ENCODE measurements around the gene RNF123. TPM values are rescaled to one million over a fixed set of nuclear protein-coding genes. Genes with fewer than 3 reads are reported as not detected.

RNF123 gene
- total RNA-seq, 1 donor from 2014 or later: 54.3 TPM

- intact Hi-C loops (cut with micrococcal nuclease): loop anchor here (1.0 to 5.0 kb wide), 7 partner anchors 21 to 513 kb away; partner anchors contain the start of genes APEH, GNAI2, INKA1 and IP6K1
- H3K36me3 Mint-ChIP-seq (ENCODE audit: low read depth): peaks cover 19% of the 10 kb centered on the region
- peak within 1 kb of the TSS; percentile 95 for H3K27ac Mint-ChIP-seq
- DNase-seq (ENCODE audit: low spot score): peak; percentile 95
- peak within 1 kb of the TSS; percentile 95 for H3K4me3 Mint-ChIP-seq
- peaks cover 34% of the 10 kb centered on the region for H3K4me1 Mint-ChIP-seq (ENCODE audit: low read depth)
- no peaks in the 10 kb centered on the region for H3K27me3 Mint-ChIP-seq (ENCODE audit: insufficient read depth)
- H3K9me3 Mint-ChIP-seq: no peaks in the 10 kb centered on the region
Observed at GRCh38 chr3:49723628-49724551, 34.5 kb downstream of the RNF123 start, which contains the start of gene GMPPB. GMPPB (minus strand) TSS chr3:49723951; CDS start chr3:49723726, 225 bp downstream.

- peaks cover 19% of the 10 kb centered on the region for H3K36me3 Mint-ChIP-seq (ENCODE audit: low read depth)
- peaks cover 27% of the 10 kb centered on the region for H3K4me1 Mint-ChIP-seq (ENCODE audit: low read depth)
- peak overlapping the region; percentile 95 for H3K4me3 Mint-ChIP-seq
- intact Hi-C loops (cut with micrococcal nuclease): loop anchor here (1.0 to 5.0 kb wide), 6 partner anchors 21 to 513 kb away; partner anchors contain the start of genes GNAI2, INKA1, IP6K1 and RBM6
- H3K27ac Mint-ChIP-seq: peak overlapping the region; percentile 91
- DNase-seq (ENCODE audit: low spot score): no peak
- no peaks in the 10 kb centered on the region for H3K9me3 Mint-ChIP-seq
- no peaks in the 10 kb centered on the region for H3K27me3 Mint-ChIP-seq (ENCODE audit: insufficient read depth)
Observed at GRCh38 chr3:49724586-49724985, 35.2 kb downstream of the RNF123 start.

GRCh38 chr3:49725906-49726681, 36.7 kb downstream of the RNF123 start:
- peaks cover 18% of the 10 kb centered on the region for H3K4me1 Mint-ChIP-seq (ENCODE audit: low read depth)
- no peaks in the 10 kb centered on the region for H3K27me3 Mint-ChIP-seq (ENCODE audit: insufficient read depth)
- no peaks in the 10 kb centered on the region for H3K9me3 Mint-ChIP-seq
- DNase-seq (ENCODE audit: low spot score): no peak
- H3K36me3 Mint-ChIP-seq (ENCODE audit: low read depth): peaks cover 11% of the 10 kb centered on the region
- H3K4me3 Mint-ChIP-seq: no peak overlapping the region
- intact Hi-C loops (cut with micrococcal nuclease): no loop called here
- H3K27ac Mint-ChIP-seq: no peak overlapping the region

GRCh38 chr3:49727154-49727923, 38.0 kb downstream of the RNF123 start:
- intact Hi-C loops (cut with micrococcal nuclease): no loop called here
- Mint-ChIP-seq H3K27me3 (ENCODE audit: insufficient read depth) (no peaks in the 10 kb centered on the region), H3K36me3 (ENCODE audit: low read depth) (peaks cover 10% of the 10 kb centered on the region), H3K4me1 (ENCODE audit: low read depth) (peaks cover 15% of the 10 kb centered on the region), H3K4me3 (no peak overlapping the region), H3K27ac (no peak overlapping the region), H3K9me3 (no peaks in the 10 kb centered on the region)
- no peak for DNase-seq (ENCODE audit: low spot score)

- Mint-ChIP-seq H3K4me3 (no peak overlapping the region), H3K27me3 (ENCODE audit: insufficient read depth) (no peaks in the 10 kb centered on the region), H3K27ac (no peak overlapping the region), H3K36me3 (ENCODE audit: low read depth) (peaks cover 6% of the 10 kb centered on the region), H3K9me3 (no peaks in the 10 kb centered on the region), H3K4me1 (ENCODE audit: low read depth) (peaks cover 9% of the 10 kb centered on the region)
- intact Hi-C loops (cut with micrococcal nuclease): no loop called here
- no peak for DNase-seq (ENCODE audit: low spot score)
Observed at GRCh38 chr3:49727924-49728361, 38.6 kb downstream of the RNF123 start.

GRCh38 chr3:49729966-49730609, 40.7 kb downstream of the RNF123 start:
- Mint-ChIP-seq H3K9me3 (no peaks in the 10 kb centered on the region), H3K27me3 (ENCODE audit: insufficient read depth) (no peaks in the 10 kb centered on the region), H3K4me3 (no peak overlapping the region), H3K36me3 (ENCODE audit: low read depth) (peaks cover 8% of the 10 kb centered on the region), H3K4me1 (ENCODE audit: low read depth) (no peaks in the 10 kb centered on the region), H3K27ac (no peak overlapping the region)
- DNase-seq (ENCODE audit: low spot score): no peak
- intact Hi-C loops (cut with micrococcal nuclease): no loop called here

GRCh38 chr3:49732597-49732996, 43.2 kb downstream of the RNF123 start:
- peaks cover 16% of the 10 kb centered on the region for H3K36me3 Mint-ChIP-seq (ENCODE audit: low read depth)

GRCh38 chr3:49733551-49733950, 44.2 kb downstream of the RNF123 start:
- intact Hi-C loops (cut with micrococcal nuclease): no loop called here
- Mint-ChIP-seq H3K36me3 (ENCODE audit: low read depth) (peaks cover 23% of the 10 kb centered on the region), H3K9me3 (no peaks in the 10 kb centered on the region), H3K4me3 (no peak overlapping the region), H3K27me3 (ENCODE audit: insufficient read depth) (no peaks in the 10 kb centered on the region), H3K4me1 (ENCODE audit: low read depth) (no peaks in the 10 kb centered on the region), H3K27ac (no peak overlapping the region)
- no peak for DNase-seq (ENCODE audit: low spot score)

More at GRCh38 chr3:49732597-49732996, 43.2 kb downstream of the RNF123 start:
- no peak overlapping the region for H3K27ac Mint-ChIP-seq
- H3K4me3 Mint-ChIP-seq: no peak overlapping the region
- H3K4me1 Mint-ChIP-seq (ENCODE audit: low read depth): no peaks in the 10 kb centered on the region
- intact Hi-C loops (cut with micrococcal nuclease): no loop called here
- no peak for DNase-seq (ENCODE audit: low spot score)
- H3K27me3 Mint-ChIP-seq (ENCODE audit: insufficient read depth): no peaks in the 10 kb centered on the region
- H3K9me3 Mint-ChIP-seq: no peaks in the 10 kb centered on the region

GRCh38 chr3:49734752-49735151, 45.4 kb downstream of the RNF123 start:
- Mint-ChIP-seq H3K9me3 (no peaks in the 10 kb centered on the region), H3K36me3 (ENCODE audit: low read depth) (peaks cover 26% of the 10 kb centered on the region), H3K4me3 (no peak overlapping the region), H3K4me1 (ENCODE audit: low read depth) (no peaks in the 10 kb centered on the region), H3K27ac (no peak overlapping the region), H3K27me3 (ENCODE audit: insufficient read depth) (no peaks in the 10 kb centered on the region)
- no peak for DNase-seq (ENCODE audit: low spot score)
- intact Hi-C loops (cut with micrococcal nuclease): no loop called here

GRCh38 chr3:49738067-49738713, 48.8 kb downstream of the RNF123 start:
- no peaks in the 10 kb centered on the region for H3K9me3 Mint-ChIP-seq
- no peak for DNase-seq (ENCODE audit: low spot score)
- H3K27ac Mint-ChIP-seq: peak overlapping the region; percentile 32
- intact Hi-C loops (cut with micrococcal nuclease): no loop called here
- no peaks in the 10 kb centered on the region for H3K27me3 Mint-ChIP-seq (ENCODE audit: insufficient read depth)
- peaks cover 23% of the 10 kb centered on the region for H3K36me3 Mint-ChIP-seq (ENCODE audit: low read depth)
- H3K4me3 Mint-ChIP-seq: no peak overlapping the region
- H3K4me1 Mint-ChIP-seq (ENCODE audit: low read depth): no peaks in the 10 kb centered on the region

GRCh38 chr3:49740427-49740826, 51.1 kb downstream of the RNF123 start:
- DNase-seq (ENCODE audit: low spot score): no peak
- intact Hi-C loops (cut with micrococcal nuclease): no loop called here
- Mint-ChIP-seq H3K4me1 (ENCODE audit: low read depth) (no peaks in the 10 kb centered on the region), H3K9me3 (no peaks in the 10 kb centered on the region), H3K27me3 (ENCODE audit: insufficient read depth) (no peaks in the 10 kb centered on the region), H3K4me3 (no peak overlapping the region), H3K27ac (no peak overlapping the region), H3K36me3 (ENCODE audit: low read depth) (peaks cover 29% of the 10 kb centered on the region)

Measured in activated T-helper 1 cell treated with anti-CD3 and anti-CD28 coated beads, Interleukin-12 subunit alpha, Interleukin-12 subunit beta, Interleukin-2, Interleukin-4 antibody, amounts not matched to agents 30 ng/mL and 10 ng/mL and 1 ng/mL, durations not matched to agents 14 hours and 24 hours and 36 hours (primary cell).